Naive B cell (primary cell): ENCODE measurements around the gene ZP2. TPM values are rescaled to one million over a fixed set of nuclear protein-coding genes. Genes with fewer than 3 reads are reported as not detected.

Source experiments
- polyA plus RNA-seq, 6 donors: library from polyadenylated mRNA; unstranded; fragments of 300-500 nt; fragmentation: Illumina TruSeq; gene quantifications; one replicate each; pipeline ENCODE4 v1.2.3, GENCODE V29; 2021; ENCODE audit warnings: low read depth in 6 of 6

The ZP2 gene
- polyA plus RNA-seq, 6 donors from 2014 or later, result not detected

Other genes starting within 250 kb of the ZP2 start
- not detected for gene DNAH3, start 60.7 kb downstream of the ZP2 start, polyA plus RNA-seq
- 10 to 100 TPM; 18.3 to 30.6 (median 22.0) TPM for gene LDAF1, start 52.9 kb downstream of the ZP2 start, polyA plus RNA-seq
- not detected for gene ANKS4B, start 22.1 kb upstream of the ZP2 start, polyA plus RNA-seq
- gene CRYM, start 66.7 kb upstream of the ZP2 start, polyA plus RNA-seq, result 10 to 100 TPM in 1 of 6 donors, 1 to 10 TPM in 5; 2.4 to 13.0 (median 3.4) TPM